CD4-positive, alpha-beta T cell treated with Interleukin-2 at 100 ng/mL for 4 hours (primary cell): ENCODE data around the gene TMEM169.
"Not testable (repeated sequence)": the region's sequence is repeated elsewhere in the genome, so short reads cannot be mapped to it uniquely, and the experiment has no call there.

ENCODE experiments used
- DNase-seq: peaks from one replicate; pipeline ENCODE4 v3.0.0-alpha.2; 2020; ENCODE audit warnings: low spot score

Gene TMEM169

GRCh38 chr2:216071111-216071851, 10.4 kb upstream of the TMEM169 start:
- no peak for DNase-seq

- DNase-seq: no peak
Measured at GRCh38 chr2:216072473-216072872, 9.2 kb upstream of the TMEM169 start.

- DNase-seq: no peak
Measured at GRCh38 chr2:216073773-216074172, 7.9 kb upstream of the TMEM169 start.

GRCh38 chr2:216074380-216074779, 7.3 kb upstream of the TMEM169 start:
- no peak for DNase-seq

GRCh38 chr2:216074794-216075193, 6.9 kb upstream of the TMEM169 start:
- DNase-seq: no peak

GRCh38 chr2:216075510-216076485, 5.9 kb upstream of the TMEM169 start:
- no peak for DNase-seq

- DNase-seq: no peak
Measured at GRCh38 chr2:216078776-216079175, 2.9 kb upstream of the TMEM169 start.

- not testable (repeated sequence) for DNase-seq
Measured at GRCh38 chr2:216080048-216080447, 1.7 kb upstream of the TMEM169 start.

- DNase-seq: no peak
Measured at GRCh38 chr2:216081012-216081411, 707 bp upstream of the TMEM169 start.

GRCh38 chr2:216082117-216082711, 495 bp downstream of the TMEM169 start:
- DNase-seq: no peak

GRCh38 chr2:216082805-216083204, 1.1 kb downstream of the TMEM169 start:
- no peak for DNase-seq

GRCh38 chr2:216083464-216084281, 2.0 kb downstream of the TMEM169 start:
- DNase-seq: no peak

GRCh38 chr2:216084547-216084946, 2.8 kb downstream of the TMEM169 start:
- DNase-seq: peak; percentile 36

- DNase-seq: no peak
Measured at GRCh38 chr2:216086207-216086893, 4.6 kb downstream of the TMEM169 start.

- DNase-seq: no peak
Measured at GRCh38 chr2:216090369-216090786, 8.7 kb downstream of the TMEM169 start.

GRCh38 chr2:216092646-216093045, 10.9 kb downstream of the TMEM169 start:
- DNase-seq: no peak

GRCh38 chr2:216094701-216095100, 13.0 kb downstream of the TMEM169 start:
- DNase-seq: no peak

GRCh38 chr2:216098421-216099334, 17.0 kb downstream of the TMEM169 start:
- no peak for DNase-seq

GRCh38 chr2:216101109-216101508, 19.4 kb downstream of the TMEM169 start:
- DNase-seq: no peak

- DNase-seq: no peak
Measured at GRCh38 chr2:216103213-216103612, 21.5 kb downstream of the TMEM169 start.
